ENCODE measurements around the gene EHMT2.

GRCh38 chr6:31881136-31881859, 16.2 kb downstream of the EHMT2 start:
- no peak for TF ChIP-seq AEBP2 (tag by site-specific recombination; IDR thresholded peaks at IDR 0.05; ENCODE audit: borderline replicate concordance)
- TF ChIP-seq ZNF558 (tag by site-specific recombination; IDR thresholded peaks at IDR 0.05): no peak
- no peak for TF ChIP-seq CTCF (tag by site-specific recombination; IDR thresholded peaks at IDR 0.05)
- no peak for TF ChIP-seq MEIS1 (CRISPR knock-in tag; IDR thresholded peaks at IDR 0.05; ENCODE audit: borderline replicate concordance)
- TF ChIP-seq ZSCAN4 (tag by site-specific recombination; IDR thresholded peaks at IDR 0.05): no peak
- TF ChIP-seq ZNF274 (IDR thresholded peaks at IDR 0.05; ENCODE audit: low read length): no peak
- TF ChIP-seq ZNF274 (tag by site-specific recombination; IDR thresholded peaks at IDR 0.05; ENCODE audit: borderline replicate concordance): no peak
- no peak for TF ChIP-seq ZNF513 (tag by site-specific recombination; IDR thresholded peaks at IDR 0.05)
- no peak for TF ChIP-seq BCL11A (tag by site-specific recombination; IDR thresholded peaks at IDR 0.05; ENCODE audit: low read depth)
- TF ChIP-seq ZNF549 (tag by site-specific recombination; IDR thresholded peaks at IDR 0.05): no peak
- TF ChIP-seq ZNF10 (tag by site-specific recombination; IDR thresholded peaks at IDR 0.05): no peak
- TF ChIP-seq ZBTB11 (tag by site-specific recombination; conservative IDR thresholded peaks at IDR 0.05; ENCODE audit: low read depth): no peak
- TF ChIP-seq ZBTB21 (tag by site-specific recombination; IDR thresholded peaks at IDR 0.05): no peak
- no peak for TF ChIP-seq ZNF830 (tag by site-specific recombination; IDR thresholded peaks at IDR 0.05; ENCODE audit: low read depth)
- TF ChIP-seq REST (tag by site-specific recombination; IDR thresholded peaks at IDR 0.05): no peak
